Mammary epithelial cell (primary cell): ENCODE results near the gene AUTS2.

Experiments used
- EZH2 ChIP-seq: IDR thresholded peaks from 2 replicates; pipeline ENCODE4 v1.6.1; 2012; ENCODE audit warnings: low read length, inconsistent platforms, borderline replicate concordance
- TF ChIP-seq, protein P1 (sequence below), 2 donors: IDR thresholded peaks in 1 of 2; conservative IDR thresholded peaks in 1 of 2; 2 replicates each; pipeline ENCODE4 v1.5.1; 2011 to 2012; ENCODE audit warnings: inconsistent platforms in 2 of 2, low read length in 2 of 2, mild to moderate bottlenecking in 2 of 2, control low read depth in 1 of 2, low read depth in 1 of 2; ENCODE audit not compliant: insufficient read depth in 1 of 2; ENCODE audit errors: extremely low read depth in 1 of 2

DNA sequence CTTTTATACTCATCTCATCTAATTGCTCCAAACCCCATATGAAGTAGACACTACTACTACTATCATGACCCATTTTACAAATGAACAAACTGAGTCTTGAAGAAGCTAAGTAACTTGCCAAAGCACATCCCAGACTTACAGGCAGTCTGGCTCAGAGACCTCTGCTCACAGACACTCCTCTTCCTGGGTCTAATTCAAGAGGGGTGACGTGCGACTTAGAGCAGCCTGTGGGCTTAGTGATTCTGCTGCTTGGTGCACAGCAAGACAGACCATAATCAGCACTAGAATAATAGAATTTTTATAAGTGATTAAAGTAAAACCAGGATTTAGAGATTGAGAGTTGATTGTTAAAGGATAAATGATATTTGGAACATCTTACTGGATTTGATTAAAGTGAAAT, 750.8 kb downstream of the AUTS2 start:
- TF ChIP-seq, protein P1, sequence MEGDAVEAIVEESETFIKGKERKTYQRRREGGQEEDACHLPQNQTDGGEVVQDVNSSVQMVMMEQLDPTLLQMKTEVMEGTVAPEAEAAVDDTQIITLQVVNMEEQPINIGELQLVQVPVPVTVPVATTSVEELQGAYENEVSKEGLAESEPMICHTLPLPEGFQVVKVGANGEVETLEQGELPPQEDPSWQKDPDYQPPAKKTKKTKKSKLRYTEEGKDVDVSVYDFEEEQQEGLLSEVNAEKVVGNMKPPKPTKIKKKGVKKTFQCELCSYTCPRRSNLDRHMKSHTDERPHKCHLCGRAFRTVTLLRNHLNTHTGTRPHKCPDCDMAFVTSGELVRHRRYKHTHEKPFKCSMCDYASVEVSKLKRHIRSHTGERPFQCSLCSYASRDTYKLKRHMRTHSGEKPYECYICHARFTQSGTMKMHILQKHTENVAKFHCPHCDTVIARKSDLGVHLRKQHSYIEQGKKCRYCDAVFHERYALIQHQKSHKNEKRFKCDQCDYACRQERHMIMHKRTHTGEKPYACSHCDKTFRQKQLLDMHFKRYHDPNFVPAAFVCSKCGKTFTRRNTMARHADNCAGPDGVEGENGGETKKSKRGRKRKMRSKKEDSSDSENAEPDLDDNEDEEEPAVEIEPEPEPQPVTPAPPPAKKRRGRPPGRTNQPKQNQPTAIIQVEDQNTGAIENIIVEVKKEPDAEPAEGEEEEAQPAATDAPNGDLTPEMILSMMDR (conservative IDR thresholded peaks at IDR 0.05 in 1 of 2, IDR thresholded peaks at IDR 0.05 in 1 of 2; ENCODE audit: extremely low read depth in 1 of 2, insufficient read depth in 1 of 2, low read depth in 1 of 2, low read length in 2 of 2): no peak
- no peak for TF ChIP-seq EZH2
